T-cell (primary cell): ENCODE results near the gene ATP8A1. TPM values are rescaled to one million over a fixed set of nuclear protein-coding genes. Genes with fewer than 3 reads are reported as not detected.

Source experiments
- ATAC-seq, 4 experiments: fragments of 200-7000 bp in 3 of 4; fragments of 150-1000 bp in 1 of 4; cut with Tn5 transposase; replicated peaks in 1 of 4; 1 replicate in 3 of 4; 2 replicates in 1 of 4; pipeline ENCODE4 v1.10.0; 2021; ENCODE audit warnings: moderate library complexity in 3 of 4, mild to moderate bottlenecking in 2 of 4, moderate number of reproducible peaks in 1 of 4
- CTCF ChIA-PET, 2 donors: fragments of 300-600 bp; sonication (Branson Sonifier 250); formaldehyde crosslinking; loops; one replicate each; lab custom pipeline; 2022; ENCODE audit warnings: antibody characterized with exemption in 2 of 2; lab: Charles Lee
- POLR2A ChIA-PET, 2 donors: fragments of 300-600 bp; sonication (Branson Sonifier 250); formaldehyde crosslinking; loops; one replicate each; lab custom pipeline; 2022; ENCODE audit warnings: antibody characterized with exemption in 2 of 2; lab: Charles Lee
- DNase-seq, 35 experiments: peaks; one replicate each; pipeline versions ENCODE4 v3.0.0 to v3.0.0-alpha.2; 2013 to 2023
- H3K27ac ChIP-seq: one replicate; pipeline ENCODE4 v1.5.1; 2013; ENCODE audit warnings: low read length
- H3K27me3 ChIP-seq, 2 experiments: replicated peaks in 1 of 2; 1 replicate in 1 of 2; 2 replicates in 1 of 2; pipeline versions ENCODE4 v1.6.1 to v1.7.0; 2013; ENCODE audit warnings: low read length in 1 of 2, mixed read lengths in 1 of 2; ENCODE audit not compliant: control insufficient read depth in 2 of 2, insufficient read depth in 2 of 2; ENCODE audit errors: extremely low read depth in 1 of 2
- H3K36me3 ChIP-seq, 2 donors: 1 replicate in 1 of 2; 2 replicates in 1 of 2; pipeline versions ENCODE4 v1.6.1 to v1.7.0; 2013; ENCODE audit warnings: low read length in 1 of 2; ENCODE audit not compliant: control insufficient read depth in 2 of 2, insufficient read depth in 1 of 2; ENCODE audit errors: extremely low read depth in 1 of 2
- H3K4me1 ChIP-seq, 2 experiments: 1 replicate in 1 of 2; 2 replicates in 1 of 2; pipeline versions ENCODE4 v1.6.1 to v1.7.0; 2013; ENCODE audit warnings: low read length in 2 of 2, mixed read lengths in 1 of 2; ENCODE audit not compliant: insufficient read depth in 2 of 2, control insufficient read depth in 1 of 2; ENCODE audit errors: extremely low read depth in 1 of 2
- H3K4me3 ChIP-seq, 2 donors: 1 replicate in 1 of 2; 2 replicates in 1 of 2; pipeline versions ENCODE4 v1.5.1 to v1.7.0; 2013; ENCODE audit warnings: mild to moderate bottlenecking in 2 of 2, low read length in 1 of 2, moderate library complexity in 1 of 2; ENCODE audit not compliant: control insufficient read depth in 1 of 2; ENCODE audit errors: extremely low read depth in 1 of 2
- H3K9me3 ChIP-seq: 2 replicates; pipeline ENCODE4 v1.7.0; 2013
- H3K27ac Mint-ChIP-seq, 2 donors: one replicate each; pipeline ENCODE4 v1.8.0; 2020 to 2021; ENCODE audit warnings: mild to moderate bottlenecking in 2 of 2, mixed read lengths in 2 of 2
- H3K27me3 Mint-ChIP-seq, 2 donors: one replicate each; pipeline ENCODE4 v1.8.0; 2021 to 2022; ENCODE audit warnings: mixed read lengths in 2 of 2
- H3K36me3 Mint-ChIP-seq: one replicate; pipeline ENCODE4 v1.8.0; 2021; ENCODE audit warnings: mixed read lengths
- H3K4me1 Mint-ChIP-seq, 3 donors: one replicate each; pipeline ENCODE4 v1.8.0; 2020 to 2022; ENCODE audit warnings: mixed read lengths in 3 of 3, mild to moderate bottlenecking in 1 of 3
- H3K4me3 Mint-ChIP-seq, 3 donors: one replicate each; pipeline ENCODE4 v1.8.0; 2020 to 2022; ENCODE audit warnings: mild to moderate bottlenecking in 3 of 3, mixed read lengths in 3 of 3, moderate library complexity in 3 of 3
- H3K9me3 Mint-ChIP-seq, 3 donors: one replicate each; pipeline ENCODE4 v1.8.0; 2020 to 2022; ENCODE audit warnings: mixed read lengths in 3 of 3
- WGBS: methylation state at CpG from one replicate; pipeline ENCODE4 v1.1.5; 2013; ENCODE audit warnings: missing lambda C conversion rate; ENCODE audit not compliant: insufficient coverage; 5-methylcytosine and 5-hydroxymethylcytosine counted together
- total RNA-seq, 35 experiments: library from RNA in 6 of 35; stranded (reverse) in 6 of 35; fragments of 120-200 nt in 1 of 35; gene quantifications; one replicate each; pipeline versions ENCODE4 v1.2.1 to v1.2.4 and lab custom pipeline; 2013 to 2026

Gene ATP8A1
- total RNA-seq, 5 donors from 2014 or later (not counting 1 experiment from before 2014, with no cell fraction given) = 33.7 to 73.2 (median 47.8) TPM

DNA sequence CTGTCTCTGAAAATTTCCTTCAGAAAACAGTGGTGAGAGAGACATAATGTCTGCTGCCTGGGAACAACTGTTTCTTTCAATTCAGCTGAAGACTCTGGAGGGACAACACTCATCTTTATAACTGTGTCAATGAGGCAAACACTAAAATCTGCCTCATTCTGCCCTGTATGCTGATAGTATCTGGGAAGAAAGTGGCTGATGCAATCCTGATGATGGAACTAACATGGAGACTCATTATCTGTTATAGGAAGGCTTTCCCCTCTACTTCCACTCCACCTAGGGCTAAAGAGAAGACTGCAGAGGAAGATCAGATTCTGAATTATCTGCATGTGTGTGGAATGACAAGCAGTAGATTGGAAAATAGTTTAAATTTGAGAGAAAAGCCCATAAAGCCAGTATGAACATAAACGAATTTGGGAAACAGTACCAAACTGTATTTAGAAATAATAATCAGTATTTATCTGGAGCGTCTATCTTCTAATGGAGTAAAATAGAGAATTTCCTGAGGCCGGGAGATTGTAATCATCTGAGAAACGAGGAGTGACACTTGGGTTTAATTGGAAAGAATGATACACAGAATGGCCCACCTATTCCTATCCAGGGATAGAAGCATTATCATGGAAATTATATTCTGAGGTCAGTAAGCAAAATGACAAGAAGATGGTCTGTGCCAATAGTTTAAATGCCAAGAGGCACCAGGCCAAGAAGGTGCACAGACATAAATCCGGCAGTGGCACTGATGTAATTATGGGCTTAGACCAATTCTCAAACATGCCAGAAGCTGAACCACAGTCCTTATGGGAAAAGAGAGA lies 174.2 kb downstream of the ATP8A1 start:
- Histone ChIP-seq H3K4me3 (no peak overlapping the region), H3K4me1 (no peaks in the 10 kb centered on the region), H3K36me3 (peaks cover 0 to 28% of the 10 kb centered on the region in 2 donors), H3K27me3 (no peaks in the 10 kb centered on the region), H3K9me3 (no peaks in the 10 kb centered on the region), H3K27ac (no peak overlapping the region)
- Mint-ChIP-seq H3K4me3 (no peak overlapping the region), H3K36me3 (peaks cover 52% of the 10 kb centered on the region), H3K27ac (no peak overlapping the region), H3K4me1 (no peaks in the 10 kb centered on the region), H3K27me3 (no peaks in the 10 kb centered on the region), H3K9me3 (no peaks in the 10 kb centered on the region)
- DNase-seq (no peak), ATAC-seq (no peak)
- WGBS = no CpG with 5 or more reads among the region's 5 CpGs
- CTCF ChIA-PET = no interaction called here
- POLR2A ChIA-PET = interaction anchor here in 1 of 2 donors (0.6 kb wide), 1 partner anchor 10 kb away, joined by 6 read pairs; no protein-coding TSS in a partner anchor

DNA sequence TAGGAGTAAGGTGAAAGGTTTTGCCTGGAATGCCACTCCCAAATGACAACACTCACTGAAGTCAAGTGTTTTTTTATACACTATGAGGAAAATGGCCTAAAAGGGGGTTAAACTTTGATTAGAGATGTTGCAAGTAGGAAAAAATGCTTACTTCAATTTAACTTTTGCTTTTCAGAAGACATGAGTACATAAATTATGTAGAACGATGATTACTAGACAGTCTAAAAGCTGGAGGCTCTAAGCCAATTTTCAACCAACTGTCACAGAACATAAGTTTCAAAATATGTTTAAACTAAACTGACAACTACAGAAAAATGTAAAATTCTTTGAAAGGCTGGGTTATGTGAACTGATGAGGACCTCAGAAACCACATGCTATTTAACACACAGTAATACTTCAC lies 176.2 kb downstream of the ATP8A1 start:
- no peaks in the 10 kb centered on the region for H3K9me3 Mint-ChIP-seq
- Histone ChIP-seq H3K4me1 (no peaks in the 10 kb centered on the region), H3K36me3 (peaks cover 0 to 28% of the 10 kb centered on the region in 2 donors), H3K27me3 (no peaks in the 10 kb centered on the region), H3K27ac (no peak overlapping the region), H3K4me3 (no peak overlapping the region), H3K9me3 (no peaks in the 10 kb centered on the region)
- H3K4me1 Mint-ChIP-seq = no peaks in the 10 kb centered on the region
- H3K4me3 Mint-ChIP-seq = no peak overlapping the region
- no peaks in the 10 kb centered on the region for H3K27me3 Mint-ChIP-seq
- H3K27ac Mint-ChIP-seq = no peak overlapping the region
- no peak for ATAC-seq
- ChIA-PET CTCF (interaction anchor here in 1 of 2 donors (1.0 kb wide), 1 partner anchor 38 kb away, joined by 4 read pairs; no protein-coding TSS in a partner anchor), POLR2A (no interaction called here)
- peaks cover 55% of the 10 kb centered on the region for H3K36me3 Mint-ChIP-seq
- DNase-seq = no peak
- no CpG with 5 or more reads among the region's 1 CpG for WGBS

DNA sequence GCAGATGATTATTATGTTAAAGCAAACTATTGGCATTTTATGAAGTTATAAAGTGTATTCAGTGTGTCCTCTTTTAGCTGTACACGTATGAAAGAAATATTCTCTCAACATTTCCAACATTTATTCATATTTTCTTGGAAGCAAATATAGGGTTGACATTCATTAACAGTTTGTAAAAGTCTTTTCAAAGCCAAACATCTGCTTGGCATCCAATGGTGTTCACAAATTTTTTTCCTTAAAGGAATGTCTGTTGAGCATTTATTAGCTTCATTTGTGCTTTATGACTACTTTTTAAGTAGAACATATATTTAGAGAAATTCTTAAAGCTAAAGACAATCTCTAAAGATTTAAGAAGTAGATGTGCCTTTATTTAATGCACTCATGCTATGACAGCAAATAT lies 176.6 kb downstream of the ATP8A1 start:
- H3K27me3 ChIP-seq = no peaks in the 10 kb centered on the region
- ChIA-PET CTCF (no interaction called here), POLR2A (no interaction called here)
- Mint-ChIP-seq H3K27ac (no peak overlapping the region), H3K4me1 (no peaks in the 10 kb centered on the region), H3K36me3 (peaks cover 56% of the 10 kb centered on the region), H3K4me3 (no peak overlapping the region), H3K27me3 (no peaks in the 10 kb centered on the region), H3K9me3 (no peaks in the 10 kb centered on the region)
- no peak overlapping the region for H3K4me3 ChIP-seq
- no peaks in the 10 kb centered on the region for H3K4me1 ChIP-seq
- H3K9me3 ChIP-seq = no peaks in the 10 kb centered on the region
- no CpG with 5 or more reads among the region's 1 CpG for WGBS
- peaks cover 0 to 28% of the 10 kb centered on the region in 2 donors for H3K36me3 ChIP-seq
- ATAC-seq (no peak), DNase-seq (no peak)
- H3K27ac ChIP-seq = no peak overlapping the region

DNA sequence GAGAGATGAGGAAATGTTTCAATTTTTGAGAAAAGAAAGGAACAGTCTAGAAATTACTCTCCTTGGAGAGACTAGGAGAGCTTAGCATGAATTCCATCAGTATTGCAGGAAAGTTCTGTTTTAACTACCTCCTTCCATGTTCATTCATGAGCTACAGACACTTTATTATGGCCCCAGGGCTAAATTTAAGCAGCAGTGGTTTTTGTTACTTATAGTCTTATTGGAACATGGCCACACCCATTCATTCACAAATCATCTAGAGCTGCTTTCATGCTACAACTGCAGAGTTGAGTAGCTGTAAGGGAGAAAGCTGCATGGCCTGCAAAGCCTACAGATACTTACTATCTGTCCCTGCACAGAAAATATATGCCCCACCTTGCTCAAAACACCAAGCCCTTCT lies 178.0 kb downstream of the ATP8A1 start:
- Mint-ChIP-seq H3K4me1 (no peaks in the 10 kb centered on the region), H3K4me3 (no peak overlapping the region), H3K27me3 (no peaks in the 10 kb centered on the region), H3K9me3 (no peaks in the 10 kb centered on the region), H3K36me3 (peaks cover 61% of the 10 kb centered on the region), H3K27ac (no peak overlapping the region)
- ChIA-PET POLR2A (no interaction called here), CTCF (interaction anchor here in 1 of 2 donors (0.7 kb wide), 1 partner anchor 244 kb away, joined by 3 read pairs; no protein-coding TSS in a partner anchor)
- ATAC-seq (no peak), DNase-seq (no peak)
- Histone ChIP-seq H3K36me3 (peaks cover 0 to 26% of the 10 kb centered on the region in 2 donors), H3K27me3 (no peaks in the 10 kb centered on the region), H3K4me1 (no peaks in the 10 kb centered on the region), H3K4me3 (no peak overlapping the region), H3K9me3 (no peaks in the 10 kb centered on the region), H3K27ac (no peak overlapping the region)

DNA sequence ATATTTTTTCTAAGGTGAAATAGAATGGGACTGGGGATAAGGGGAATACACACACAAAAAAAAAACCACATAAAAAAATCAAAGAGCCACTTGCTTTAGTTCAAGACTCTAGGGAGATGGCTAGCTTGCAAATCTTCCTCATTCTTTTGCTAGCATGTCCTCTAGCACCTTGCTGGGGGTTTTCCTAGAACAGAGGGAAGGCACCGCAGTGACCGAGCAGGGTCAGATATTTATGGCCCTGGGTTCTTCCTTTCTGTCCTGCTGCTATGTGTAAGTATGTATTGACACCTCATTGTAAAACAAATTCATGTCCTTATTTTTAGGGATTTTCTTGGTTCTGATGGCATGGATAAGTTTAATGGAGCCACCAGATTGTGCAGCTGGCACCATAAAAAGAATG lies 178.4 kb downstream of the ATP8A1 start:
- Histone ChIP-seq H3K27me3 (no peaks in the 10 kb centered on the region), H3K9me3 (no peaks in the 10 kb centered on the region), H3K4me3 (no peak overlapping the region), H3K36me3 (peaks cover 0 to 22% of the 10 kb centered on the region in 2 donors), H3K4me1 (no peaks in the 10 kb centered on the region), H3K27ac (no peak overlapping the region)
- Mint-ChIP-seq H3K27ac (no peak overlapping the region), H3K4me3 (no peak overlapping the region), H3K36me3 (peaks cover 59% of the 10 kb centered on the region), H3K9me3 (no peaks in the 10 kb centered on the region), H3K27me3 (no peaks in the 10 kb centered on the region), H3K4me1 (no peaks in the 10 kb centered on the region)
- no peak for DNase-seq
- POLR2A ChIA-PET = interaction anchor here in 1 of 2 donors (0.6 kb wide), 1 partner anchor 299 kb away, joined by 3 read pairs; no protein-coding TSS in a partner anchor
- CTCF ChIA-PET = interaction anchor here in 1 of 2 donors (0.6 to 0.7 kb wide), 2 partner anchors 14 to 244 kb away, joined by 3 to 4 read pairs; no protein-coding TSS in a partner anchor
- ATAC-seq = no peak
- no CpG with 5 or more reads among the region's 2 CpGs for WGBS

DNA sequence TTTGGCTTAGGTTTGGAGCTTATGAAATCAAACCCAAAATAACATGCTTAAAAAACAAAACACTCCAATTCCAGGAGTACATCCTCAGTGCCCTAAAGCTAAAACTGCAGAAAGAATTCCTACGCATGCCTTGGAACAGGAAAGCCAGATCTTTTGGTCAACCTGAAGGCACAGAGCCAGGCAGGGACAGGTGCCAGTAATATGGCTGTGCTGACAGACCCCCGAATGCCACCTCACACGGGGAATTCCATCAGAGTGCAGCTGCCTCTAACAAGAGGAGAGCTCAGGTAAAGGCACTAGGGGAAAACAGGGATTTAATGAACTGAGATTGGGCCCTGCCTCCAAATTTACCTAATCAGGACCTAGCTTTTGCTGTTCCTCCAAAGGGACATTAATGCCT lies 182.5 kb downstream of the ATP8A1 start:
- CTCF ChIA-PET = interaction anchor here in 1 of 2 donors (0.7 kb wide), 1 partner anchor 46 kb away, joined by 3 read pairs; no protein-coding TSS in a partner anchor
- no peaks in the 10 kb centered on the region for H3K9me3 Mint-ChIP-seq

More for the DNA sequence above, 182.5 kb downstream of the ATP8A1 start:
- Histone ChIP-seq H3K27ac (no peak overlapping the region), H3K27me3 (no peaks in the 10 kb centered on the region), H3K9me3 (no peaks in the 10 kb centered on the region), H3K36me3 (peaks cover 0 to 3% of the 10 kb centered on the region in 2 donors), H3K4me1 (no peaks in the 10 kb centered on the region), H3K4me3 (no peak overlapping the region)
- WGBS = 78% methylated on average over 2 of the region's 3 CpGs
- Mint-ChIP-seq H3K27me3 (no peaks in the 10 kb centered on the region), H3K4me3 (no peak overlapping the region), H3K4me1 (no peaks in the 10 kb centered on the region), H3K27ac (no peak overlapping the region), H3K36me3 (peaks cover 61% of the 10 kb centered on the region)
- DNase-seq (no peak), ATAC-seq (no peak)
- POLR2A ChIA-PET = no interaction called here
